Natural killer cell (primary cell): Measurements from ENCODE around the gene CCDC187. TPM values are rescaled to one million over a fixed set of nuclear protein-coding genes. Genes with fewer than 3 reads are reported as not detected.

Experiments used
- ATAC-seq, 3 donors: fragments of 150-1000 bp in 2 of 3; fragments of 200-7000 bp in 1 of 3; cut with Tn5 transposase; 1 replicate in 1 of 3; 2 replicates in 2 of 3; pipeline ENCODE4 v1.10.0; 2021; ENCODE audit warnings: mild to moderate bottlenecking in 2 of 3, moderate library complexity in 2 of 3
- DNase-seq, 2 donors: peaks; one replicate each; pipeline versions ENCODE4 v3.0.0 to v3.0.0-alpha.2; 2013 to 2021; ENCODE audit warnings: mixed read lengths in 1 of 2
- H3K27ac ChIP-seq: one replicate; pipeline ENCODE4 v1.5.1; 2013; ENCODE audit warnings: mild to moderate bottlenecking, low read length
- H3K27me3 ChIP-seq: one replicate; pipeline ENCODE4 v1.6.1; 2013; ENCODE audit warnings: low read length; ENCODE audit not compliant: control insufficient read depth, insufficient read depth
- H3K36me3 ChIP-seq: one replicate; pipeline ENCODE4 v1.6.1; 2013; ENCODE audit warnings: low read length; ENCODE audit not compliant: control insufficient read depth, insufficient read depth
- H3K4me1 ChIP-seq: one replicate; pipeline ENCODE4 v1.6.1; 2013; ENCODE audit warnings: low read length; ENCODE audit not compliant: control insufficient read depth, insufficient read depth
- H3K4me3 ChIP-seq: one replicate; pipeline ENCODE4 v1.5.1; 2013; ENCODE audit warnings: low read length
- H3K9me3 ChIP-seq: one replicate; pipeline ENCODE4 v1.6.1; 2013; ENCODE audit warnings: low read length; ENCODE audit not compliant: control insufficient read depth, insufficient read depth
- H3K27ac Mint-ChIP-seq, 2 donors: one replicate each; pipeline ENCODE4 v1.8.0; 2022; ENCODE audit warnings: mild to moderate bottlenecking in 2 of 2, mixed read lengths in 2 of 2, moderate library complexity in 1 of 2
- H3K27me3 Mint-ChIP-seq, 2 donors: one replicate each; pipeline ENCODE4 v1.8.0; 2022; ENCODE audit warnings: low read depth in 2 of 2, mixed read lengths in 2 of 2
- H3K36me3 Mint-ChIP-seq: one replicate; pipeline ENCODE4 v1.8.0; 2022; ENCODE audit warnings: mixed read lengths
- H3K4me1 Mint-ChIP-seq, 2 donors: one replicate each; pipeline ENCODE4 v1.8.0; 2022; ENCODE audit warnings: mixed read lengths in 2 of 2
- H3K4me3 Mint-ChIP-seq: one replicate; pipeline ENCODE4 v1.8.0; 2022; ENCODE audit warnings: mild to moderate bottlenecking, moderate library complexity, mixed read lengths
- H3K9me3 Mint-ChIP-seq, 2 donors: one replicate each; pipeline ENCODE4 v1.8.0; 2022; ENCODE audit warnings: mixed read lengths in 2 of 2
- CTCF ChIP-seq: fragments of 200-600 bp; IDR thresholded peaks from one replicate; pipeline ENCODE4 v1.8.0; 2022; ENCODE audit warnings: antibody characterized with exemption
- WGBS: methylation state at CpG from one replicate; pipeline ENCODE4 v1.1.7; 2013; ENCODE audit warnings: missing lambda C conversion rate; ENCODE audit not compliant: insufficient coverage; 5-methylcytosine and 5-hydroxymethylcytosine counted together
- intact Hi-C: fragments of 100-400 bp; cut with micrococcal nuclease; formaldehyde crosslinking; loops from one replicate; pipeline ENCODE4 v1.14.2; 2022
- total RNA-seq, 4 donors: library from RNA; stranded (reverse); fragments of 120-200 nt in 1 of 4; gene quantifications; one replicate each; pipeline versions ENCODE4 v1.2.3 to v1.2.4, GENCODE V29; 2013 to 2022

The CCDC187 gene
- total RNA-seq, 3 donors from 2014 or later (not counting 1 experiment from before 2014, with no cell fraction given) = 0.18 TPM; not detected in 2

- Histone ChIP-seq H3K9me3 (no peaks in the 10 kb centered on the region), H3K4me3 (no peak overlapping the region), H3K27me3 (no peaks in the 10 kb centered on the region), H3K4me1 (peaks cover 9% of the 10 kb centered on the region), H3K36me3 (no peaks in the 10 kb centered on the region), H3K27ac (no peak overlapping the region)
- intact Hi-C loops = no loop called here
- ATAC-seq (no peak), DNase-seq (no peak)
- Mint-ChIP-seq H3K27me3 (no peaks in the 10 kb centered on the region), H3K27ac (no peak overlapping the region), H3K9me3 (no peaks in the 10 kb centered on the region), H3K36me3 (no peaks in the 10 kb centered on the region), H3K4me1 (peaks cover 0 to 5% of the 10 kb centered on the region in 2 donors), H3K4me3 (no peak overlapping the region)
- WGBS = 94% methylated on average over 12 of the region's 12 CpGs
- TF ChIP-seq CTCF = no peak
Measured at GRCh38 chr9:136302527-136302926, 1.4 kb downstream of the CCDC187 start.

GRCh38 chr9:136300866-136301265 is 3.0 kb downstream of the CCDC187 start:
- 93% methylated on average over 13 of the region's 13 CpGs for WGBS

GRCh38 chr9:136300016-136300545 is 3.8 kb downstream of the CCDC187 start:
- Mint-ChIP-seq H3K4me3 (no peak overlapping the region), H3K36me3 (no peaks in the 10 kb centered on the region), H3K27me3 (no peaks in the 10 kb centered on the region), H3K27ac (no peak overlapping the region), H3K9me3 (no peaks in the 10 kb centered on the region), H3K4me1 (no peaks in the 10 kb centered on the region)
- Histone ChIP-seq H3K4me1 (no peaks in the 10 kb centered on the region), H3K36me3 (no peaks in the 10 kb centered on the region), H3K27ac (no peak overlapping the region), H3K27me3 (no peaks in the 10 kb centered on the region), H3K4me3 (no peak overlapping the region), H3K9me3 (no peaks in the 10 kb centered on the region)
- DNase-seq = no peak
- no peak for ATAC-seq
- intact Hi-C loops = no loop called here
- no peak for TF ChIP-seq CTCF
- WGBS = 96% methylated on average over 14 of the region's 14 CpGs

More at GRCh38 chr9:136300866-136301265, 3.0 kb downstream of the CCDC187 start:
- Histone ChIP-seq H3K36me3 (no peaks in the 10 kb centered on the region), H3K27me3 (no peaks in the 10 kb centered on the region), H3K4me3 (no peak overlapping the region), H3K4me1 (no peaks in the 10 kb centered on the region), H3K27ac (no peak overlapping the region), H3K9me3 (no peaks in the 10 kb centered on the region)
- no peak for ATAC-seq
- no peak for DNase-seq
- Mint-ChIP-seq H3K9me3 (no peaks in the 10 kb centered on the region), H3K4me3 (no peak overlapping the region), H3K4me1 (no peaks in the 10 kb centered on the region), H3K36me3 (no peaks in the 10 kb centered on the region), H3K27me3 (no peaks in the 10 kb centered on the region), H3K27ac (no peak overlapping the region)
- intact Hi-C loops = no loop called here
- TF ChIP-seq CTCF = no peak

- 19% methylated on average over 7 of the region's 7 CpGs for WGBS
- H3K27ac ChIP-seq = no peak overlapping the region
Measured at GRCh38 chr9:136299541-136299940, 4.4 kb downstream of the CCDC187 start.

More at GRCh38 chr9:136299541-136299940, 4.4 kb downstream of the CCDC187 start:
- Histone ChIP-seq H3K9me3 (no peaks in the 10 kb centered on the region), H3K4me3 (no peak overlapping the region), H3K27me3 (no peaks in the 10 kb centered on the region), H3K4me1 (no peaks in the 10 kb centered on the region), H3K36me3 (no peaks in the 10 kb centered on the region)
- Mint-ChIP-seq H3K9me3 (no peaks in the 10 kb centered on the region), H3K27ac (no peak overlapping the region), H3K4me1 (no peaks in the 10 kb centered on the region), H3K36me3 (no peaks in the 10 kb centered on the region), H3K4me3 (no peak overlapping the region), H3K27me3 (no peaks in the 10 kb centered on the region)
- intact Hi-C loops = no loop called here
- DNase-seq (no peak), ATAC-seq (no peak)
- TF ChIP-seq CTCF = no peak
